MCF 10A (cell line): Measurements from ENCODE around the gene NEK9. TPM values are rescaled to one million over a fixed set of nuclear protein-coding genes. Genes with fewer than 3 reads are reported as not detected.
A peak's percentile ranks its signal among the peaks of the same experiment; 100 is the strongest.
"Not testable (repeated sequence)": the region's sequence is repeated elsewhere in the genome, so short reads cannot be mapped to it uniquely, and the experiment has no call there.

Experiments
- BruUV-seq: library from RNA; stranded (reverse); fragments of 400-500 nt; replicated peaks from 2 replicates; lab custom pipeline; 2021; lab: Mats Ljungman, UMichigan
- CTCF ChIA-PET: fragments of 300-600 bp; sonication (Branson Sonifier 250); formaldehyde crosslinking; extraction: SDS; loops from one replicate; lab custom pipeline; 2021; ENCODE audit warnings: antibody characterized with exemption, inconsistent platforms; lab: Yijun Ruan, JAX
- POLR2A ChIA-PET: fragments of 300-600, 350-650 bp; sonication (Branson Sonifier 250); formaldehyde crosslinking; extraction: SDS; loops from one replicate; lab custom pipeline; 2020; ENCODE audit warnings: antibody characterized with exemption, inconsistent platforms; lab: Yijun Ruan, JAX
- DNase-seq: peaks from one replicate; pipeline ENCODE4 v3.0.0-alpha.2; 2018; ENCODE audit not compliant: unreplicated experiment
- H3K27ac Mint-ChIP-seq: one replicate; pipeline ENCODE4 v1.8.0; 2022; ENCODE audit warnings: mild to moderate bottlenecking, low read depth, mixed read lengths; ENCODE audit not compliant: unreplicated experiment
- H3K27me3 Mint-ChIP-seq: one replicate; pipeline ENCODE4 v1.8.0; 2022; ENCODE audit warnings: mixed read lengths; ENCODE audit not compliant: insufficient read depth, unreplicated experiment
- H3K36me3 Mint-ChIP-seq: one replicate; pipeline ENCODE4 v1.8.0; 2022; ENCODE audit warnings: mild to moderate bottlenecking, moderate library complexity, mixed read lengths; ENCODE audit not compliant: insufficient read depth, unreplicated experiment
- H3K4me1 Mint-ChIP-seq: one replicate; pipeline ENCODE4 v1.8.0; 2022; ENCODE audit warnings: mixed read lengths; ENCODE audit not compliant: insufficient read depth, unreplicated experiment
- H3K4me3 Mint-ChIP-seq: one replicate; pipeline ENCODE4 v1.8.0; 2022; ENCODE audit warnings: mild to moderate bottlenecking, moderate library complexity, mixed read lengths; ENCODE audit not compliant: unreplicated experiment
- H3K9me3 Mint-ChIP-seq: one replicate; pipeline ENCODE4 v1.8.0; 2022; ENCODE audit warnings: mixed read lengths; ENCODE audit not compliant: unreplicated experiment
- intact Hi-C: fragments of 100-400 bp; cut with micrococcal nuclease; formaldehyde crosslinking; loops from 2 replicates; pipeline ENCODE4 v1.14.1; 2022
- total RNA-seq: library from RNA; stranded (reverse); gene quantifications from 2 replicates; pipeline ENCODE4 v1.2.3, GENCODE V29; 2022
- TF ChIP-seq, protein P1 (sequence below): fragments of 200-600 bp; IDR thresholded peaks from one replicate; pipeline ENCODE4 v1.8.0; 2022; ENCODE audit warnings: antibody characterized with exemption, mild to moderate bottlenecking; ENCODE audit not compliant: unreplicated experiment

The NEK9 gene
- total RNA-seq, 1 experiment from 2014 or later = 112 TPM

DNA sequence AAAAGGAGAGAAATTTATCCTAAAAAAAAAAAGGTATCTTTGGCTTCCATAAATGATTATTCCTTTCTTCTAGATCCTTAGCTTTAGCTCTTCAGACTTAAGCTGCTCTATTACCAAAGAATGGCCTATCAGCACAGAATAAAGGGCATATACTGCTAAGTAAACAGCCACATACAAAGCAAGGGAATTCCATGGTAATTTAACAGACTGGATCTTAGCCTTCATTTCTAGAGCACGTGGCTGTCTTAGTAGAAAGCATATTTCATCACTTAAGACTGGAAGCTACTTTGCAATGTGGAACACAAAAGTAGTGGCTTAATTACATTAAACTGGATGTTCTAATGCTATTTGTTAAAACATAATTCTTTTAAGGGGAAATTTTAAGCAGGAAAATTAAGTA is 26.4 kb upstream of the NEK9 start:
- TF ChIP-seq, protein P1, sequence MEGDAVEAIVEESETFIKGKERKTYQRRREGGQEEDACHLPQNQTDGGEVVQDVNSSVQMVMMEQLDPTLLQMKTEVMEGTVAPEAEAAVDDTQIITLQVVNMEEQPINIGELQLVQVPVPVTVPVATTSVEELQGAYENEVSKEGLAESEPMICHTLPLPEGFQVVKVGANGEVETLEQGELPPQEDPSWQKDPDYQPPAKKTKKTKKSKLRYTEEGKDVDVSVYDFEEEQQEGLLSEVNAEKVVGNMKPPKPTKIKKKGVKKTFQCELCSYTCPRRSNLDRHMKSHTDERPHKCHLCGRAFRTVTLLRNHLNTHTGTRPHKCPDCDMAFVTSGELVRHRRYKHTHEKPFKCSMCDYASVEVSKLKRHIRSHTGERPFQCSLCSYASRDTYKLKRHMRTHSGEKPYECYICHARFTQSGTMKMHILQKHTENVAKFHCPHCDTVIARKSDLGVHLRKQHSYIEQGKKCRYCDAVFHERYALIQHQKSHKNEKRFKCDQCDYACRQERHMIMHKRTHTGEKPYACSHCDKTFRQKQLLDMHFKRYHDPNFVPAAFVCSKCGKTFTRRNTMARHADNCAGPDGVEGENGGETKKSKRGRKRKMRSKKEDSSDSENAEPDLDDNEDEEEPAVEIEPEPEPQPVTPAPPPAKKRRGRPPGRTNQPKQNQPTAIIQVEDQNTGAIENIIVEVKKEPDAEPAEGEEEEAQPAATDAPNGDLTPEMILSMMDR = no peak
- ChIA-PET CTCF (interaction anchor here (0.6 to 0.9 kb wide), 4 partner anchors 17 to 981 kb away, joined by 3 to 5 read pairs (median 3); no protein-coding TSS in a partner anchor), POLR2A (interaction anchor here (0.7 to 1.6 kb wide), 12 partner anchors 12 to 125 kb away, joined by 3 to 12 read pairs (median 3); partner anchors contain the start of genes FOS and NEK9)
- Mint-ChIP-seq H3K9me3 (no peaks in the 10 kb centered on the region), H3K4me3 (no peak overlapping the region), H3K27me3 (no peaks in the 10 kb centered on the region), H3K27ac (peak overlapping the region; percentile 91), H3K36me3 (peaks cover 53% of the 10 kb centered on the region), H3K4me1 (peaks cover 41% of the 10 kb centered on the region)
- intact Hi-C loops = no loop called here
- DNase-seq = no peak
- no TSS peak for BruUV-seq

DNA sequence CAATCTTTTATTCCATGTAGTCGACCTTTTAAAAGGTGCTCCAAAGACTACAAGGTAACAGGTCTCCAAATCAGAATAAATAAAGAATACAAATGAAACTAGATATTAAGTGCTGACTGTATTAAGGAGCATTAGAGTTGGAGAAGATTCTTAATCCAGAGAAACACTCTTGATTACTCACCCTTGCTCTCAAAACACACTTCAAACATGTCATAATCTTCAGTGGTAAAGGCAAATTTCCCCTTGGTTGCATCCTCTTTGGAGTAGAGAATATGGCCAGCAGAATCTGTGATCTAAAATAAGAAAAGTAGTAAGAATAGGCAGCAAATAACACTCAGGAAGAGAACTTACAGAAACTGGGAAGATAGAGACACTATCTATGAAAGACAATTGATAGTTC is 25.0 kb upstream of the NEK9 start:
- no TSS peak for BruUV-seq
- CTCF ChIA-PET = no interaction called here
- TF ChIP-seq, protein P1 = no peak
- DNase-seq = no peak
- Mint-ChIP-seq H3K36me3 (peaks cover 61% of the 10 kb centered on the region), H3K27me3 (no peaks in the 10 kb centered on the region), H3K9me3 (no peaks in the 10 kb centered on the region), H3K4me1 (peaks cover 52% of the 10 kb centered on the region), H3K4me3 (no peak overlapping the region), H3K27ac (peak overlapping the region; percentile 91)
- intact Hi-C loops = no loop called here
- POLR2A ChIA-PET = interaction anchor here (1.3 to 1.4 kb wide), 2 partner anchors 10 to 103 kb away, joined by 3 to 4 read pairs; no protein-coding TSS in a partner anchor

DNA sequence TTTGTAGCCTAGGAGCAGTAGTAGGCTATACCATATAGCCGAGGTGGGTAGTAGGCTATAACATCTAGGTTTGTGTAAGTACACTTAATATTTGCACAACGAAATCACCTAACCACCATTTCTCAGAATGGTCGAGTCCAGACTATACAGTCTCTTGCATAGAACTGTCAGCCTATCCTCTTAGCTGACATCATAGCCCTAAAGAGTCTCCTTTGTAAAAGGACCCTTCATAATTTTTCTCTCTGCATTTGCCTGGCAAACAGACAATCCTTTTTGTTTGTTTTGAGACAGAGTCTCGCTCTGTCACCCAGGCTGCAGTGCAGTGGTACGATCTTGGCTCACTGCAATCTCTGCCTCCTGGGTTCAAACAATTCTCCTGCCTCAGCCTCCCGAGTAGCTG is 23.8 kb upstream of the NEK9 start:
- H3K27me3 Mint-ChIP-seq, intact Hi-C loops, H3K4me3 Mint-ChIP-seq, H3K9me3 Mint-ChIP-seq, DNase-seq: not testable (repeated sequence)
- CTCF ChIA-PET = interaction anchor here (0.8 to 1.0 kb wide), 2 partner anchors 19 to 23 kb away, joined by 3 to 4 read pairs; no protein-coding TSS in a partner anchor
- POLR2A ChIA-PET = interaction anchor here (0.8 to 1.5 kb wide), 6 partner anchors 9 to 143 kb away, joined by 3 to 4 read pairs (median 4); no protein-coding TSS in a partner anchor
- H3K36me3 Mint-ChIP-seq = peaks cover 67% of the 10 kb centered on the region
- peaks cover 56% of the 10 kb centered on the region for H3K4me1 Mint-ChIP-seq
- TSS peak; percentile 22 for BruUV-seq
- peak overlapping the region; percentile 91 for H3K27ac Mint-ChIP-seq

DNA sequence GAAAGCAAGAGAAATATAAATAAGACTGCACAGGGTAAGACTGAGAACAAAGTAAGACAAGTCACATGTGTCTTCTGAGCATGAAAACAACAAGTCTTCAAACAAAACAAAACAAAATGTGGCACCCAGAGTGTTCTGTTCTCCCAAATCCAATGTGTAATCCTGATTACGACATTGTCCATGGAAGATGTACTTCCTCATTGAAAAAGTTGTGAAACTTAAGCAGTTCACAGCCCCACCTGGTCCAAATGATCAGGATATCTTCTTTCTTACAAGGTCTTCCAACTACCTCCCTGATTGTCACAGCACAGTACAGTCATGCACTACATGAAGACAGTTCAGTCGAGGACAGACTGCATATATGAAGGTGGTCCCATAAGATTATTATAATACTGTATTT is 23.3 kb upstream of the NEK9 start:
- CTCF ChIA-PET = interaction anchor here (1.0 kb wide), 1 partner anchor 23 kb away, joined by 4 read pairs; no protein-coding TSS in a partner anchor
- peak; percentile 68 for DNase-seq
- TF ChIP-seq, protein P1 = no peak

More for the DNA sequence above, 23.3 kb upstream of the NEK9 start:
- H3K9me3 Mint-ChIP-seq = no peaks in the 10 kb centered on the region
- BruUV-seq = no TSS peak
- no peak overlapping the region for H3K4me3 Mint-ChIP-seq
- H3K27me3 Mint-ChIP-seq = no peaks in the 10 kb centered on the region
- intact Hi-C loops = no loop called here
- peaks cover 51% of the 10 kb centered on the region for H3K4me1 Mint-ChIP-seq
- POLR2A ChIA-PET = interaction anchor here (1.0 to 1.9 kb wide), 5 partner anchors 9 to 144 kb away, joined by 3 to 6 read pairs (median 4); no protein-coding TSS in a partner anchor
- peaks cover 72% of the 10 kb centered on the region for H3K36me3 Mint-ChIP-seq
- peak overlapping the region; percentile 91 for H3K27ac Mint-ChIP-seq
